Measurements from ENCODE around the gene PDX1.

PDX1 gene

DNA sequence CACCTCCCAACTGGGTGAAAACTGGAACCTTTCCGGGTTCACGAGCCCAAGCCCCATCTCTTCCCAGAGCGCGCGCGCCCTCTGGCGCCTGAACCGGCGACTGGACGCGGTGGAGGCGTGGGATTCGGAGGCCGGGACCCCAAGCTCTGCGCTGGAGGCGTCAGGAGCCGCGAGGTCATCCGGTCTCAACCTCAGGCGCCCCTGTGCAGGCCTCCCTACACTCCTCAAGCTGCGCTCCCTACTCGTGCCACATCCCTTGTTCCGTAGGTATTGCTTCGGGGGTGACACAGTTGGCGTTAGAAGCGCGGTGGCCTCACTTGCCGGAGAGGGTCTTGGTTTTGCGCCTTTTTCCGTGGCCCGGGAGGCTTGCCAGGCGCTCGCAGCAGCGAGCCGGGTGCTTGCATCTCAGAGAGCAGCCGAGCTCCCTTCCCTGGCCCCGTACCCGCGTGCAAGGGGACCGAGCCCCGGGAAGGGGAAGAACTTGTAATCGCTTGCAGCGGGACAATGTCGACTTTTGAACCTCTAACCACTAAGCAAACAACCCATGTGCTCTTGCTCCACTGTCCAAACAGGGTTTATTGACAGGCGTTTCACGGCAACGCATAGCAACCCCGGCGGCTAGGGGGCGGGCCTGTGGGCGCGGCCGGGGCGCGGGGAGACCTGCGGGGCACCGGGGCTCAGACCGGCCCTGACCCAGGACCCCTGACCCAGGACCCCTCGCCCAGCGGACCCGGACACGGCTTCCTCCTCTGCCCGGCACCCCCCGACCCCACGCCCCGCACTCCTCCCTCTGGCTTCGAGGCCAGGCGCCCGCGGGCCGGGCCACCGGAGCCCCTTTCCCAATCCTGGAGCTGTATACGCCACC, 40.8 kb downstream of the PDX1 start (continued):
- TF ChIP-seq, protein P1, sequence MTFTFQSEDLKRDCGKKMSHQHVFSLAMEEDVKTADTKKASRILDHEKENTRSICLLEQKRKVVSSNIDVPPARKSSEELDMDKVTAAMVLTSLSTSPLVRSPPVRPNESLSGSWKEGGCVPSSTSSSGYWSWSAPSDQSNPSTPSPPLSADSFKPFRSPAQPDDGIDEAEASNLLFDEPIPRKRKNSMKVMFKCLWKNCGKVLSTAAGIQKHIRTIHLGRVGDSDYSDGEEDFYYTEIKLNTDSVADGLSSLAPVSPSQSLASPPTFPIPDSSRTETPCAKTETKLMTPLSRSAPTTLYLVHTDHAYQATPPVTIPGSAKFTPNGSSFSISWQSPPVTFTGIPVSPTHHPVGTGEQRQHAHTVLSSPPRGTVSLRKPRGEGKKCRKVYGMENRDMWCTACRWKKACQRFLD (tag by site-specific recombination; IDR thresholded peaks at IDR 0.05): no peak
- TF ChIP-seq ZNF558 (tag by site-specific recombination; IDR thresholded peaks at IDR 0.05) (no peak), ZNF776 (tag by site-specific recombination; IDR thresholded peaks at IDR 0.05; ENCODE audit: borderline replicate concordance) (no peak), KLF9 (tag by site-specific recombination; IDR thresholded peaks at IDR 0.05; ENCODE audit: low read depth) (peak; percentile 61), GLI2 (tag by site-specific recombination; IDR thresholded peaks at IDR 0.05; ENCODE audit: borderline replicate concordance, low read depth) (no peak), ZNF341 (tag by site-specific recombination; IDR thresholded peaks at IDR 0.05; ENCODE audit: low read depth) (peak; percentile 13; the same call in 1 of the 2 replicates), ZNF404 (tag by site-specific recombination; IDR thresholded peaks at IDR 0.05) (no peak), ZNF335 (tag by site-specific recombination; conservative IDR thresholded peaks at IDR 0.05) (peak; percentile 56), ZNF837 (tag by site-specific recombination; IDR thresholded peaks at IDR 0.05) (no peak), ZNF664 (tag by site-specific recombination; IDR thresholded peaks at IDR 0.05) (no peak), ZIC2 (tag by site-specific recombination; IDR thresholded peaks at IDR 0.05) (no peak), ZNF174 (tag by site-specific recombination; IDR thresholded peaks at IDR 0.05) (no peak), ZBTB20 (tag by site-specific recombination; IDR thresholded peaks at IDR 0.05) (peak; percentile 57; the same call in 1 of the 2 replicates), ZFP41 (tag by site-specific recombination; IDR thresholded peaks at IDR 0.05; ENCODE audit: borderline replicate concordance) (no peak), ZNF302 (tag by site-specific recombination; IDR thresholded peaks at IDR 0.05; ENCODE audit: low read depth) (no peak), PRDM1 (tag by site-specific recombination; IDR thresholded peaks at IDR 0.05) (no peak), ZBTB17 (tag by site-specific recombination; IDR thresholded peaks at IDR 0.05) (no peak), WT1 (tag by site-specific recombination; IDR thresholded peaks at IDR 0.05) (no peak), ZNF138 (tag by site-specific recombination; IDR thresholded peaks at IDR 0.05; ENCODE audit: borderline replicate concordance) (no peak), ZBTB8A (tag by site-specific recombination; IDR thresholded peaks at IDR 0.05) (0 out of 2 replicates have a peak, but pooled peaks have one; percentile 59), EGR2 (tag by site-specific recombination; IDR thresholded peaks at IDR 0.05; ENCODE audit: low read depth) (no peak)
- TF ChIP-seq, protein P2, sequence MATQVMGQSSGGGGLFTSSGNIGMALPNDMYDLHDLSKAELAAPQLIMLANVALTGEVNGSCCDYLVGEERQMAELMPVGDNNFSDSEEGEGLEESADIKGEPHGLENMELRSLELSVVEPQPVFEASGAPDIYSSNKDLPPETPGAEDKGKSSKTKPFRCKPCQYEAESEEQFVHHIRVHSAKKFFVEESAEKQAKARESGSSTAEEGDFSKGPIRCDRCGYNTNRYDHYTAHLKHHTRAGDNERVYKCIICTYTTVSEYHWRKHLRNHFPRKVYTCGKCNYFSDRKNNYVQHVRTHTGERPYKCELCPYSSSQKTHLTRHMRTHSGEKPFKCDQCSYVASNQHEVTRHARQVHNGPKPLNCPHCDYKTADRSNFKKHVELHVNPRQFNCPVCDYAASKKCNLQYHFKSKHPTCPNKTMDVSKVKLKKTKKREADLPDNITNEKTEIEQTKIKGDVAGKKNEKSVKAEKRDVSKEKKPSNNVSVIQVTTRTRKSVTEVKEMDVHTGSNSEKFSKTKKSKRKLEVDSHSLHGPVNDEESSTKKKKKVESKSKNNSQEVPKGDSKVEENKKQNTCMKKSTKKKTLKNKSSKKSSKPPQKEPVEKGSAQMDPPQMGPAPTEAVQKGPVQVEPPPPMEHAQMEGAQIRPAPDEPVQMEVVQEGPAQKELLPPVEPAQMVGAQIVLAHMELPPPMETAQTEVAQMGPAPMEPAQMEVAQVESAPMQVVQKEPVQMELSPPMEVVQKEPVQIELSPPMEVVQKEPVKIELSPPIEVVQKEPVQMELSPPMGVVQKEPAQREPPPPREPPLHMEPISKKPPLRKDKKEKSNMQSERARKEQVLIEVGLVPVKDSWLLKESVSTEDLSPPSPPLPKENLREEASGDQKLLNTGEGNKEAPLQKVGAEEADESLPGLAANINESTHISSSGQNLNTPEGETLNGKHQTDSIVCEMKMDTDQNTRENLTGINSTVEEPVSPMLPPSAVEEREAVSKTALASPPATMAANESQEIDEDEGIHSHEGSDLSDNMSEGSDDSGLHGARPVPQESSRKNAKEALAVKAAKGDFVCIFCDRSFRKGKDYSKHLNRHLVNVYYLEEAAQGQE (tag by site-specific recombination; IDR thresholded peaks at IDR 0.05): no peak
- TF ChIP-seq, protein P3, sequence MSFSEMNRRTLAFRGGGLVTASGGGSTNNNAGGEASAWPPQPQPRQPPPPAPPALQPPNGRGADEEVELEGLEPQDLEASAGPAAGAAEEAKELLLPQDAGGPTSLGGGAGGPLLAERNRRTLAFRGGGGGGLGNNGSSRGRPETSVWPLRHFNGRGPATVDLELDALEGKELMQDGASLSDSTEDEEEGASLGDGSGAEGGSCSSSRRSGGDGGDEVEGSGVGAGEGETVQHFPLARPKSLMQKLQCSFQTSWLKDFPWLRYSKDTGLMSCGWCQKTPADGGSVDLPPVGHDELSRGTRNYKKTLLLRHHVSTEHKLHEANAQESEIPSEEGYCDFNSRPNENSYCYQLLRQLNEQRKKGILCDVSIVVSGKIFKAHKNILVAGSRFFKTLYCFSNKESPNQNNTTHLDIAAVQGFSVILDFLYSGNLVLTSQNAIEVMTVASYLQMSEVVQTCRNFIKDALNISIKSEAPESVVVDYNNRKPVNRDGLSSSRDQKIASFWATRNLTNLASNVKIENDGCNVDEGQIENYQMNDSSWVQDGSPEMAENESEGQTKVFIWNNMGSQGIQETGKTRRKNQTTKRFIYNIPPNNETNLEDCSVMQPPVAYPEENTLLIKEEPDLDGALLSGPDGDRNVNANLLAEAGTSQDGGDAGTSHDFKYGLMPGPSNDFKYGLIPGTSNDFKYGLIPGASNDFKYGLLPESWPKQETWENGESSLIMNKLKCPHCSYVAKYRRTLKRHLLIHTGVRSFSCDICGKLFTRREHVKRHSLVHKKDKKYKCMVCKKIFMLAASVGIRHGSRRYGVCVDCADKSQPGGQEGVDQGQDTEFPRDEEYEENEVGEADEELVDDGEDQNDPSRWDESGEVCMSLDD (tag by site-specific recombination; IDR thresholded peaks at IDR 0.05): 0 out of 2 replicates have a peak, but pooled peaks have one; percentile 14
- TF ChIP-seq, protein P4, sequence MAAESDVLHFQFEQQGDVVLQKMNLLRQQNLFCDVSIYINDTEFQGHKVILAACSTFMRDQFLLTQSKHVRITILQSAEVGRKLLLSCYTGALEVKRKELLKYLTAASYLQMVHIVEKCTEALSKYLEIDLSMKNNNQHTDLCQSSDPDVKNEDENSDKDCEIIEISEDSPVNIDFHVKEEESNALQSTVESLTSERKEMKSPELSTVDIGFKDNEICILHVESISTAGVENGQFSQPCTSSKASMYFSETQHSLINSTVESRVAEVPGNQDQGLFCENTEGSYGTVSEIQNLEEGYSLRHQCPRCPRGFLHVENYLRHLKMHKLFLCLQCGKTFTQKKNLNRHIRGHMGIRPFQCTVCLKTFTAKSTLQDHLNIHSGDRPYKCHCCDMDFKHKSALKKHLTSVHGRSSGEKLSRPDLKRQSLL (tag by site-specific recombination; IDR thresholded peaks at IDR 0.05): peak; percentile 58; the same call in 1 of the 2 replicates

Measured in HEK293 (cell line).